CD4-positive, alpha-beta memory T cell (primary cell): ENCODE data around the gene PARP14. TPM values are rescaled to one million over a fixed set of nuclear protein-coding genes. Genes with fewer than 3 reads are reported as not detected.

ENCODE experiments used
- CTCF ChIA-PET: fragments of 350-600 bp; sonication (Branson Sonifier 250); formaldehyde crosslinking; loops from one replicate; lab custom pipeline; 2021; ENCODE audit warnings: inconsistent platforms; ENCODE audit not compliant: partially characterized antibody; lab: Charles Lee
- POLR2A ChIA-PET: fragments of 350-600 bp; sonication (Branson Sonifier 250); formaldehyde crosslinking; loops from one replicate; lab custom pipeline; 2021; ENCODE audit not compliant: partially characterized antibody; lab: Charles Lee
- DNase-seq, 5 donors: peaks; one replicate each; pipeline versions ENCODE4 v3.0.0 to v3.0.0-alpha.2; 2020 to 2022; ENCODE audit warnings: mixed read lengths in 1 of 5
- H3K27ac ChIP-seq: one replicate; pipeline ENCODE4 v1.7.0; 2013; ENCODE audit warnings: low read depth, low read length
- H3K27me3 ChIP-seq: 2 replicates; pipeline ENCODE4 v1.7.0; 2013; ENCODE audit warnings: mild to moderate bottlenecking, low read length, moderate library complexity; ENCODE audit not compliant: insufficient read depth
- H3K36me3 ChIP-seq: 2 replicates; pipeline ENCODE4 v1.7.0; 2013; ENCODE audit warnings: mild to moderate bottlenecking, low read length, moderate library complexity; ENCODE audit not compliant: insufficient read depth
- H3K4me1 ChIP-seq: 2 replicates; pipeline ENCODE4 v1.7.0; 2013; ENCODE audit warnings: mild to moderate bottlenecking, low read length, moderate library complexity; ENCODE audit not compliant: insufficient read depth
- H3K4me3 ChIP-seq, 2 donors: one replicate each; pipeline ENCODE4 v1.7.0; 2013; ENCODE audit warnings: low read length in 2 of 2, mild to moderate bottlenecking in 1 of 2
- H3K9me3 ChIP-seq, 2 donors: one replicate each; pipeline ENCODE4 v1.7.0; 2013; ENCODE audit warnings: low read length in 2 of 2, control low read depth in 1 of 2; ENCODE audit not compliant: control insufficient read depth in 1 of 2
- H3K27ac Mint-ChIP-seq, 7 donors: one replicate each; pipeline ENCODE4 v1.8.0; 2020 to 2021; ENCODE audit warnings: mixed read lengths in 7 of 7, mild to moderate bottlenecking in 6 of 7, inconsistent platforms in 3 of 7, moderate library complexity in 3 of 7
- H3K27me3 Mint-ChIP-seq, 2 donors: one replicate each; pipeline ENCODE4 v1.8.0; 2020 to 2021; ENCODE audit warnings: mixed read lengths in 2 of 2
- H3K36me3 Mint-ChIP-seq, 2 donors: one replicate each; pipeline ENCODE4 v1.8.0; 2020 to 2021; ENCODE audit warnings: mixed read lengths in 2 of 2, inconsistent platforms in 1 of 2, mild to moderate bottlenecking in 1 of 2
- H3K4me1 Mint-ChIP-seq, 4 donors: one replicate each; pipeline ENCODE4 v1.8.0; 2020 to 2021; ENCODE audit warnings: mixed read lengths in 4 of 4, mild to moderate bottlenecking in 1 of 4
- H3K4me3 Mint-ChIP-seq, 8 donors: one replicate each; pipeline ENCODE4 v1.8.0; 2020 to 2021; ENCODE audit warnings: mixed read lengths in 8 of 8, mild to moderate bottlenecking in 7 of 8, moderate library complexity in 6 of 8, inconsistent platforms in 3 of 8
- H3K9me3 Mint-ChIP-seq, 8 donors: one replicate each; pipeline ENCODE4 v1.8.0; 2020 to 2021; ENCODE audit warnings: mixed read lengths in 8 of 8, mild to moderate bottlenecking in 5 of 8, inconsistent platforms in 3 of 8, moderate library complexity in 1 of 8
- intact Hi-C: fragments of 100-400 bp; cut with micrococcal nuclease; formaldehyde crosslinking; loops from one replicate; pipeline ENCODE4 v1.15.1; 2023
- polyA plus RNA-seq, 2 donors: library from polyadenylated mRNA; unstranded; fragments of 300-500 nt; fragmentation: Illumina TruSeq; gene quantifications; one replicate each; pipeline ENCODE4 v1.2.3, GENCODE V29; 2021
- total RNA-seq, 2 experiments: library from RNA; stranded (reverse); gene quantifications; one replicate each; pipeline ENCODE4 v1.2.3, GENCODE V29; 2021

The PARP14 gene
- total and polyA plus RNA-seq, 4 experiments from 2014 or later, result 5.4 to 79.6 (median 43.9) TPM

GRCh38 chr3:122692674-122693073 is 12.0 kb downstream of the PARP14 start:
- Mint-ChIP-seq H3K4me3 (no peak overlapping the region), H3K27ac (peak overlapping the region in 5 of 7 donors; percentile 7 to 42 (median 15)), H3K27me3 (no peaks in the 10 kb centered on the region), H3K36me3 (peaks cover 64 to 80% of the 10 kb centered on the region in 2 donors), H3K9me3 (no peaks in the 10 kb centered on the region), H3K4me1 (peaks cover 6 to 17% (median 12%) of the 10 kb centered on the region in 4 donors)
- intact Hi-C loops, result no loop called here
- Histone ChIP-seq H3K27me3 (no peaks in the 10 kb centered on the region), H3K27ac (no peak overlapping the region), H3K4me1 (peaks cover under 1% of the 10 kb centered on the region), H3K4me3 (no peak overlapping the region), H3K36me3 (peaks cover 48% of the 10 kb centered on the region), H3K9me3 (no peaks in the 10 kb centered on the region)
- ChIA-PET CTCF (no interaction called here), POLR2A (no interaction called here)
- no peak for DNase-seq

DNA sequence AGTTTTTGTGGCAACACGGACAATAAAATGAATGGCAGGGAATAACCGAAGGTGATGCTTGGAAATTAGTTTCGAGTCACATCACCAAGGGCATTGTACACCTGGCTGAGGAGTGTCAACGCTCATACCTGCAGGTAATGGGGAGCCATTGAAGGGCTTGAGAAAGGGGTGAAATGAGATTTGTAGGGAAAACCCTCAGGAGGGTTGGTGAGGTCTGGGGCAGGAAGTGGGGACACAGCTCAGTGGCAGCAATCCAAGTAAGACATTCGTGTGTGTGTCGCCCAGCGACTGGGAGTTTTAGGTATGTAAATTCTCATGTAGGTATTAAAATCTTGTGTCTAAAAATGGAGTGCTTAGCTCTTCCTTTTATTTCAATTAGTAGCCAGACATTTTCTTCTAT is 14.3 kb downstream of the PARP14 start:
- intact Hi-C loops, result no loop called here
- ChIA-PET POLR2A (interaction anchor here (1.0 to 1.4 kb wide), 2 partner anchors 8 to 311 kb away, joined by 4 to 5 read pairs; partner anchors contain the start of gene FAM162A), CTCF (interaction anchor here (1.0 to 2.1 kb wide), 3 partner anchors 16 to 290 kb away, joined by 3 to 11 read pairs (median 5); no protein-coding TSS in a partner anchor)
- no peaks in the 10 kb centered on the region for H3K27me3 Mint-ChIP-seq
- peaks cover 66 to 93% of the 10 kb centered on the region in 2 donors for H3K36me3 Mint-ChIP-seq
- Histone ChIP-seq H3K27me3 (no peaks in the 10 kb centered on the region), H3K36me3 (peaks cover 71% of the 10 kb centered on the region), H3K4me3 (no peak overlapping the region), H3K9me3 (no peaks in the 10 kb centered on the region), H3K4me1 (no peaks in the 10 kb centered on the region), H3K27ac (no peak overlapping the region)
- peak overlapping the region in 2 of 7 donors; percentile 72 to 82 for H3K27ac Mint-ChIP-seq
- peaks cover 8 to 14% (median 10%) of the 10 kb centered on the region in 4 donors for H3K4me1 Mint-ChIP-seq
- H3K4me3 Mint-ChIP-seq, result no peak overlapping the region
- no peak for DNase-seq
- H3K9me3 Mint-ChIP-seq, result no peaks in the 10 kb centered on the region

DNA sequence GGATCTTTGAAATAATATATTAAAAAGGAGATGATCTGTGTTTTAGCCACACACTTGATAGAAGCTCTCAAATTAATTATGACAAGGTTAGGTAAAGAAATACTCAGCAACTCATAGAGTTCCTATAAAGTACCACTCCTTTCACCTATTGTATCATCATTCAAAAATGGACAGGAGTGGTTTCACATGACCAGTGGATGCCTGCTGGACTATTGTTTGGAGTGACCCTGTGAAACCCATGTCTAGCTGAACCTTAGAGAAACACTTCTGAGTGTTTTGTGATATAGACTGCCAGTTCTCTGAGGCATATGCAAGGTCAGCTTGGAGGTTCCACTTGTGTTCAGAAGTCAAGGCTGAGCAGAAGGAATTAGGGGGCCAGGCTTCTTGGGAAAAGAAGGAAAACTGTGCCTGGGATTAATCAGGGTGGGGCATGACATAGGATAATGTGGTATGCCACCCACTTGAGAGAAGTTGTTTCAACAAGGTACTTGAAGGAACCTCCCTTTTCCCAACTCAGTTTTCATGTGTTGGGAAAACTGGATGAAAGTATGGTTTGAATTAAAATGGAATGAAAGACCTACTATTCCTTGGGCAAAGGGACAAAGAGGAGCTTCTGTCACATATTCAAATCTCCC is 15.4 kb downstream of the PARP14 start:
- Histone ChIP-seq H3K27ac (no peak overlapping the region), H3K4me1 (no peaks in the 10 kb centered on the region), H3K9me3 (no peaks in the 10 kb centered on the region), H3K36me3 (peaks cover 75% of the 10 kb centered on the region), H3K4me3 (no peak overlapping the region), H3K27me3 (no peaks in the 10 kb centered on the region)
- ChIA-PET POLR2A (interaction anchor here (1.0 to 1.4 kb wide), 2 partner anchors 9 to 312 kb away, joined by 4 to 5 read pairs; partner anchors contain the start of gene FAM162A), CTCF (interaction anchor here (0.9 to 1.8 kb wide), 2 partner anchors 17 to 137 kb away, joined by 4 to 5 read pairs; no protein-coding TSS in a partner anchor)
- Mint-ChIP-seq H3K27ac (peak overlapping the region in 2 of 7 donors; percentile 24 to 48), H3K9me3 (no peaks in the 10 kb centered on the region), H3K4me3 (no peak overlapping the region), H3K36me3 (peaks cover 74 to 95% of the 10 kb centered on the region in 2 donors), H3K4me1 (peaks cover 8 to 14% (median 9%) of the 10 kb centered on the region in 4 donors), H3K27me3 (no peaks in the 10 kb centered on the region)
- intact Hi-C loops, result no loop called here
- DNase-seq, result no peak

- H3K4me3 Mint-ChIP-seq, result no peak overlapping the region
- peaks cover 66 to 92% of the 10 kb centered on the region in 2 donors for H3K36me3 Mint-ChIP-seq
- Histone ChIP-seq H3K36me3 (peaks cover 70% of the 10 kb centered on the region), H3K9me3 (no peaks in the 10 kb centered on the region), H3K27ac (no peak overlapping the region), H3K4me1 (no peaks in the 10 kb centered on the region), H3K4me3 (no peak overlapping the region), H3K27me3 (no peaks in the 10 kb centered on the region)
- ChIA-PET CTCF (interaction anchor here (1.0 kb wide), 1 partner anchor 29 kb away, joined by 3 read pairs; no protein-coding TSS in a partner anchor), POLR2A (no interaction called here)
- intact Hi-C loops, result no loop called here
- H3K9me3 Mint-ChIP-seq, result no peaks in the 10 kb centered on the region
- H3K4me1 Mint-ChIP-seq, result peaks cover 9 to 15% (median 11%) of the 10 kb centered on the region in 4 donors
- no peak for DNase-seq
- H3K27me3 Mint-ChIP-seq, result no peaks in the 10 kb centered on the region
- peak overlapping the region in 5 of 7 donors; percentile 0 to 52 (median 27) for H3K27ac Mint-ChIP-seq
Measured at GRCh38 chr3:122697952-122698620, 17.4 kb downstream of the PARP14 start.

DNA sequence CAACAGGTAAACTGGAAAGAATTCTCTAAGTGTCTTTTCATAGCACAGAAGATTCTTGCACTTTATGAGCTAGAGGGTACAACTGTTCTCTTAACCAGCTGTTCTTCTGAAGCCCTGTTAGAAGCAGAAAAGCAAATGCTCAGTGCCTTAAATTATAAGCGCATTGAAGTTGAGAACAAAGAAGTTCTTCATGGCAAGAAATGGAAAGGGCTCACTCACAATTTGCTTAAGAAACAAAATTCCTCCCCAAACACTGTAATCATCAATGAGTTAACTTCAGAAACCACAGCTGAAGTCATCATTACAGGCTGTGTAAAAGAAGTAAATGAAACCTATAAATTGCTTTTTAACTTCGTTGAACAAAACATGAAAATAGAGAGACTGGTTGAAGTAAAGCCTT is 19.6 kb downstream of the PARP14 start:
- Mint-ChIP-seq H3K9me3 (no peaks in the 10 kb centered on the region), H3K27ac (no peak overlapping the region), H3K36me3 (peaks cover 65 to 92% of the 10 kb centered on the region in 2 donors), H3K4me3 (no peak overlapping the region), H3K27me3 (no peaks in the 10 kb centered on the region), H3K4me1 (peaks cover 7 to 17% (median 15%) of the 10 kb centered on the region in 4 donors)
- H3K9me3 ChIP-seq, result no peaks in the 10 kb centered on the region
- peaks cover 68% of the 10 kb centered on the region for H3K36me3 ChIP-seq
- intact Hi-C loops, result no loop called here
- CTCF ChIA-PET, result interaction anchor here (0.5 kb wide), 1 partner anchor 1153 kb away, joined by 3 read pairs; no protein-coding TSS in a partner anchor
- no peak for DNase-seq
- H3K27ac ChIP-seq, result no peak overlapping the region
- H3K4me1 ChIP-seq, result no peaks in the 10 kb centered on the region
- H3K4me3 ChIP-seq, result no peak overlapping the region
- H3K27me3 ChIP-seq, result no peaks in the 10 kb centered on the region
- POLR2A ChIA-PET, result no interaction called here

DNA sequence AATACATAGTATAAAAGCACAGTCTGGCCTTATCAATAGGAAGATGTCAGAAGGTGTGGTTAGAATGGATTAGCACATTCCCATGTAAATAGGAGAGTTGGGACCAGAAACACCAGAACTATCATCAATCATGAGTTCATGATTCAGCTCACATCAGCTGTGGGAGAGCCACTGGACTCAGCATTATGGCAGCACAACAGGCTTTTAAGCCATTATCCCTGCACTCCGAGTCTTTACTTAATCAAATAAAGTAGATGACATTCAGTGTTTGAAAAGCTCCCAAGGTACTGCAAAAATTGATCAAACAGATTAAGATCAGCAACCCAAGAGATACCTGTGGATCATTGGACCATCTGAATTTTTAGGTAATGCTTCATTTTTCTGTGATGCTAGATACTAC is 24.7 kb downstream of the PARP14 start:
- Mint-ChIP-seq H3K27ac (no peak overlapping the region), H3K4me3 (no peak overlapping the region), H3K36me3 (peaks cover 59 to 82% of the 10 kb centered on the region in 2 donors), H3K9me3 (no peaks in the 10 kb centered on the region), H3K4me1 (peaks cover 14 to 35% (median 25%) of the 10 kb centered on the region in 4 donors), H3K27me3 (no peaks in the 10 kb centered on the region)
- POLR2A ChIA-PET, result interaction anchor here (1.0 to 1.1 kb wide), 2 partner anchors 135 to 141 kb away, joined by 3 to 4 read pairs; partner anchors contain the start of genes DTX3L and PARP9
- H3K4me1 ChIP-seq, result peaks cover 6% of the 10 kb centered on the region
- H3K27ac ChIP-seq, result no peak overlapping the region
- no peaks in the 10 kb centered on the region for H3K27me3 ChIP-seq
- peaks cover 37% of the 10 kb centered on the region for H3K36me3 ChIP-seq
- no peak overlapping the region for H3K4me3 ChIP-seq
- CTCF ChIA-PET, result no interaction called here
- intact Hi-C loops, result no loop called here
- no peaks in the 10 kb centered on the region for H3K9me3 ChIP-seq
- no peak for DNase-seq
